ENCODE results near the gene UGP2. TPM values are rescaled to one million over a fixed set of nuclear protein-coding genes. Genes with fewer than 3 reads are reported as not detected.
"Not testable (repeated sequence)": the region's sequence is repeated elsewhere in the genome, so short reads cannot be mapped to it uniquely, and the experiment has no call there.

The UGP2 gene
- total and polyA plus RNA-seq, 4 donors: 90.0 to 148 (median 136) TPM

DNA sequence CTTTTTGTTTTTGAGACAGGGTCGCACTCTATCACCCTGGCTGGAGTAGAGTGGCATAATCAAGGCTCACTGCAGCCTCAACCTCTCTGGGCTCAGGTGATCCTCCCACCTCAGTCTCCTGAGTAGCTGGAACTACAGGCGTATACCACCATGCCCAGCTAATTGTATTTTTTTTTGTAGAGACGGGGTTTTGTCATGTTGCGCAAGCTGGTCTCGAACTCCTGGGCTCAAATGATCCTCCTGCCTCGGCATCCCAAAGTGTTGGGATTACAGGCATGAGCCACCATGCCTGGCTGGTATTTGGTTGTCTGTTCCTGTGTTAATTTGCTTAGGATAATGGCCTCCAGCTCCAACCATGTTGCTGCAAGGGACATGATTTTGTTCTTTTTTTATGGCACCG is 29.8 kb upstream of the UGP2 start:
- WGBS (ENCODE audit: insufficient coverage): 100% methylated on average over 4 of the region's 7 CpGs
- H3K27me3 ChIP-seq (ENCODE audit: control insufficient read depth, insufficient read depth, low read length); H3K9me3 ChIP-seq (ENCODE audit: control insufficient read depth, insufficient read depth, low read length); H3K36me3 ChIP-seq (ENCODE audit: control insufficient read depth, insufficient read depth, low read length); H3K4me1 ChIP-seq (ENCODE audit: control insufficient read depth, insufficient read depth, low read length); H3K4me3 ChIP-seq (ENCODE audit: low read depth, low read length); DNase-seq (ENCODE audit: low read depth in 4 of 6, low spot score in 6 of 6); H3K27ac ChIP-seq (ENCODE audit: low read depth, low read length): not testable (repeated sequence)

- no peaks in the 10 kb centered on the region for H3K27me3 ChIP-seq (ENCODE audit: control insufficient read depth, insufficient read depth, low read length)
- no peaks in the 10 kb centered on the region for H3K4me1 ChIP-seq (ENCODE audit: control insufficient read depth, insufficient read depth, low read length)
- WGBS (ENCODE audit: insufficient coverage): no CpG with 5 or more reads among the region's 1 CpG
- no peak overlapping the region for H3K4me3 ChIP-seq (ENCODE audit: low read depth, low read length)
- no peak for DNase-seq (ENCODE audit: low read depth in 4 of 6, low spot score in 6 of 6)
- no peaks in the 10 kb centered on the region for H3K36me3 ChIP-seq (ENCODE audit: control insufficient read depth, insufficient read depth, low read length)
- H3K9me3 ChIP-seq (ENCODE audit: control insufficient read depth, insufficient read depth, low read length): no peaks in the 10 kb centered on the region
- no peak overlapping the region for H3K27ac ChIP-seq (ENCODE audit: low read depth, low read length)
Observed at GRCh38 chr2:63814114-63814513, 27.6 kb upstream of the UGP2 start.

- no peaks in the 10 kb centered on the region for H3K27me3 ChIP-seq (ENCODE audit: control insufficient read depth, insufficient read depth, low read length)
- H3K27ac ChIP-seq (ENCODE audit: low read depth, low read length): no peak overlapping the region
- no peaks in the 10 kb centered on the region for H3K36me3 ChIP-seq (ENCODE audit: control insufficient read depth, insufficient read depth, low read length)
- H3K9me3 ChIP-seq (ENCODE audit: control insufficient read depth, insufficient read depth, low read length): no peaks in the 10 kb centered on the region
- no CpG with 5 or more reads among the region's 2 CpGs for WGBS (ENCODE audit: insufficient coverage)
- no peak overlapping the region for H3K4me3 ChIP-seq (ENCODE audit: low read depth, low read length)
- H3K4me1 ChIP-seq (ENCODE audit: control insufficient read depth, insufficient read depth, low read length): no peaks in the 10 kb centered on the region
- no peak for DNase-seq (ENCODE audit: low read depth in 4 of 6, low spot score in 6 of 6)
Observed at GRCh38 chr2:63817382-63817781, 24.3 kb upstream of the UGP2 start.

DNA sequence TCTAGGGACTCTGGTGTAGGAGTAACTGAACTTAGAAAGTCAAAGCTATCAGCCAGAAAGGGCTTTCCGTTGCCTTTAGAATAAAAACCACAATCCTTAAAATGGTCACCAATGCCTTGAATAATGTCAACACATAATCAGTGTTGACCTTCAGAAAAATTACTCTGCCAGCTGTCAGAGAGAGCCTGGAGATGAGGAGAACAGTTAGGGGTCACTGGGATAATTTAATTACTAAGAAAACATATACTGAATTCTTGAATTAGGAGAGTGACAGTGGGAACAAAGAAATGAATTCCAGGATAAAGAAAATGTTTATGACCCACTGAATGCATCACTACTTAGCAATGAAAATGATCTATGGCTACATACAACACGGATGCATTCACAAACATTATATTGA is 23.4 kb upstream of the UGP2 start:
- peak in 1 of 6 donors; percentile 23 for DNase-seq (ENCODE audit: low read depth in 4 of 6, low spot score in 6 of 6)
- no peaks in the 10 kb centered on the region for H3K9me3 ChIP-seq (ENCODE audit: control insufficient read depth, insufficient read depth, low read length)
- no peaks in the 10 kb centered on the region for H3K36me3 ChIP-seq (ENCODE audit: control insufficient read depth, insufficient read depth, low read length)
- no peak overlapping the region for H3K27ac ChIP-seq (ENCODE audit: low read depth, low read length)
- no peaks in the 10 kb centered on the region for H3K4me1 ChIP-seq (ENCODE audit: control insufficient read depth, insufficient read depth, low read length)
- H3K27me3 ChIP-seq (ENCODE audit: control insufficient read depth, insufficient read depth, low read length): no peaks in the 10 kb centered on the region
- no peak overlapping the region for H3K4me3 ChIP-seq (ENCODE audit: low read depth, low read length)
- WGBS (ENCODE audit: insufficient coverage): no CpG with 5 or more reads among the region's 2 CpGs

GRCh38 chr2:63819256-63819655 is 22.4 kb upstream of the UGP2 start:
- DNase-seq (ENCODE audit: low read depth in 4 of 6, low spot score in 6 of 6): peak in 1 of 6 donors; percentile 54
- Histone ChIP-seq H3K36me3 (ENCODE audit: control insufficient read depth, insufficient read depth, low read length) (no peaks in the 10 kb centered on the region), H3K4me1 (ENCODE audit: control insufficient read depth, insufficient read depth, low read length) (no peaks in the 10 kb centered on the region), H3K4me3 (ENCODE audit: low read depth, low read length) (no peak overlapping the region), H3K27me3 (ENCODE audit: control insufficient read depth, insufficient read depth, low read length) (no peaks in the 10 kb centered on the region), H3K9me3 (ENCODE audit: control insufficient read depth, insufficient read depth, low read length) (no peaks in the 10 kb centered on the region), H3K27ac (ENCODE audit: low read depth, low read length) (no peak overlapping the region)
- WGBS (ENCODE audit: insufficient coverage): 83% methylated on average over 2 of the region's 3 CpGs

DNA sequence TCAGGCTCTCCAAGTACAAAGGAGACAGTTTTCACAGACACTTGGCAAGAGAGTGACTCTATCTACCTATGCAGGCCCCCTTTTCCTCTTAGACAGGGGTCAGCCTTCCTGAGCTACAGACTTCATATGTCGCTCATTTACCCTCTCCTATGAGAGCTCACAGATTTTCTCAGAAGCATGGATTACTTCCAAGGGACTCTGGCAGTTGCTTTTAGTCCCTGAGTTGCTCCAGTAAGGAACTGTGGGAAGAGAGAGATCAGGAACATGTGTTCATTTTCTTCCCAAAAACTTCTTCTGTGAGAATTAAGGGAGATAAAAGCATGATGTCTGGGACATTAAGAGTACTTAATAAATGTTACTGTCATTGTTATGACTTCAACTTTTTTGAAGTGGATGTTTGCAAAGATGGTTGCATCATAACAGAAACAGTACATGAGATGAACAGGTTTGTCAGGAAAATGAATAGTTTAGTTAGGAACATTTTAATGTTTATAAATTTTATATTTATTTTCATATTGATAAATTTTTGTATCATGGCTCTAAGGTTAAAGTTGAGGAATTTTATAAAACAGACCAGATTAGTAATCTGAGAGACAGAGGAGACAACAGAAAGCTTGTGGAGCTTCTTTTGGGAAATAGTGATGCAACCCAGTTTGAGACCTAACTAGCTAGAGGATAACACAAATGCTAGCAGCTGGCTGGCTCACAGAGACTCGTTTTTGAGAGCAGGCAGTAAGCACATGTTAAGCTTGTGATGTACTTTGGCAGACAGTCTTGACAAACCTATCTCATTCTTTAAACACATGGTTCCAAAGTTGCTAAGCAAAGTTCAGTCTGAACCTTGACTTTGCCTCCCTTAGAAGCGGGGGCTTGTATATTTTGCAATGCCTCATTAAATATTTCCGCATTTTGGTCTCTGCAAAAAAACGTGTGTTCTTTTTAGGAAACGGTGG is 21.7 kb upstream of the UGP2 start:
- 48% methylated on average over 2 of the region's 6 CpGs for WGBS (ENCODE audit: insufficient coverage)
- Histone ChIP-seq H3K36me3 (ENCODE audit: control insufficient read depth, insufficient read depth, low read length) (no peaks in the 10 kb centered on the region), H3K9me3 (ENCODE audit: control insufficient read depth, insufficient read depth, low read length) (no peaks in the 10 kb centered on the region), H3K4me1 (ENCODE audit: control insufficient read depth, insufficient read depth, low read length) (no peaks in the 10 kb centered on the region), H3K27ac (ENCODE audit: low read depth, low read length) (no peak overlapping the region), H3K27me3 (ENCODE audit: control insufficient read depth, insufficient read depth, low read length) (no peaks in the 10 kb centered on the region), H3K4me3 (ENCODE audit: low read depth, low read length) (no peak overlapping the region)
- DNase-seq (ENCODE audit: low read depth in 4 of 6, low spot score in 6 of 6): peak in 2 of 6 donors; percentile 22 to 46

DNA sequence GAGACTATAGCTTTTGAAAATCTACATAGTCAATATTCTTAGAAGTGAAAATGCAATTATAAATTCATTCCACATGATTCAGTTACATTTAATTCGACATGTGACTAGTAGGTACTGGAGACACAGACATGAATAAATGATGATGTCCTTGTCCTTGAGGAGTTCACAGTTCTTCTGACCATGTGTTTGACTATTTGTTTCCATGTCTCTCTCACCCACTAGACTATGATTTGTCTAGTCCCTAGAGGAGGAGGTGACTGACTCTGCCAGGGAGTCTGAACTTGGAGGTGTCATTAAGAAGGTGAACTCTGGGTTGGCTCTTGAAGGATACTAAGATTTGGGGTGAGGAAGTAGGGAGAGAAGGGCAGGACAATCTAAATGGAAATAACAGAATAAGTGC is 20.7 kb upstream of the UGP2 start:
- H3K36me3 ChIP-seq (ENCODE audit: control insufficient read depth, insufficient read depth, low read length): no peaks in the 10 kb centered on the region
- no peak for DNase-seq (ENCODE audit: low read depth in 4 of 6, low spot score in 6 of 6)
- no peak overlapping the region for H3K27ac ChIP-seq (ENCODE audit: low read depth, low read length)
- no peaks in the 10 kb centered on the region for H3K4me1 ChIP-seq (ENCODE audit: control insufficient read depth, insufficient read depth, low read length)
- WGBS (ENCODE audit: insufficient coverage): no CpG with 5 or more reads among the region's 1 CpG
- H3K27me3 ChIP-seq (ENCODE audit: control insufficient read depth, insufficient read depth, low read length): no peaks in the 10 kb centered on the region
- H3K4me3 ChIP-seq (ENCODE audit: low read depth, low read length): no peak overlapping the region
- H3K9me3 ChIP-seq (ENCODE audit: control insufficient read depth, insufficient read depth, low read length): no peaks in the 10 kb centered on the region

- Histone ChIP-seq H3K9me3 (ENCODE audit: control insufficient read depth, insufficient read depth, low read length) (no peaks in the 10 kb centered on the region), H3K27me3 (ENCODE audit: control insufficient read depth, insufficient read depth, low read length) (no peaks in the 10 kb centered on the region), H3K4me3 (ENCODE audit: low read depth, low read length) (no peak overlapping the region), H3K36me3 (ENCODE audit: control insufficient read depth, insufficient read depth, low read length) (no peaks in the 10 kb centered on the region), H3K27ac (ENCODE audit: low read depth, low read length) (no peak overlapping the region), H3K4me1 (ENCODE audit: control insufficient read depth, insufficient read depth, low read length) (no peaks in the 10 kb centered on the region)
- WGBS (ENCODE audit: insufficient coverage): 92% methylated on average over 2 of the region's 3 CpGs
- DNase-seq (ENCODE audit: low read depth in 4 of 6, low spot score in 6 of 6): no peak
Observed at GRCh38 chr2:63821396-63821795, 20.3 kb upstream of the UGP2 start.

GRCh38 chr2:63822478-63822877 is 19.2 kb upstream of the UGP2 start:
- no peak overlapping the region for H3K27ac ChIP-seq (ENCODE audit: low read depth, low read length)
- no peaks in the 10 kb centered on the region for H3K27me3 ChIP-seq (ENCODE audit: control insufficient read depth, insufficient read depth, low read length)
- WGBS (ENCODE audit: insufficient coverage): no CpG with 5 or more reads among the region's 3 CpGs
- no peak for DNase-seq (ENCODE audit: low read depth in 4 of 6, low spot score in 6 of 6)
- H3K4me1 ChIP-seq (ENCODE audit: control insufficient read depth, insufficient read depth, low read length): no peaks in the 10 kb centered on the region
- H3K36me3 ChIP-seq (ENCODE audit: control insufficient read depth, insufficient read depth, low read length): no peaks in the 10 kb centered on the region
- H3K4me3 ChIP-seq (ENCODE audit: low read depth, low read length): no peak overlapping the region
- H3K9me3 ChIP-seq (ENCODE audit: control insufficient read depth, insufficient read depth, low read length): no peaks in the 10 kb centered on the region

DNA sequence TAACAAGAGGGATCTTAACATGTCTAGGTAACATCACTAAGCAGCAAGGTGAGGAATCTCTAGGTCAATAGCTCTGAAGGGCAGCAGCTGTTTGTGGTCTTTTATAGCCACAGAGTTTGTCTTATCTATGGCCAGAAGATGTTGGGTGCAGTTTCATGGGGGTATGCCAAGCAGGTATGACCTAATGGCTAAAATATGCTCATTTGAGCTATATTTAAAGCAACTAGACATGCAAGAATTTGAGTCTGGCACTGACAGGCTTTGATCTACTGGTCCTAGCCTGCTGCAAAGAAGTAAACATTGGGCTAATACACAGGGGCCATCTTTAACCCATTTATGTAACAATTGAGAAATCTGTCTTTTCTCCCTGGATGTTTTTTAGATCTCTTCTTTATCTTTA is 13.9 kb upstream of the UGP2 start:
- H3K27ac ChIP-seq (ENCODE audit: low read depth, low read length): no peak overlapping the region
- H3K36me3 ChIP-seq (ENCODE audit: control insufficient read depth, insufficient read depth, low read length): no peaks in the 10 kb centered on the region
- no peaks in the 10 kb centered on the region for H3K9me3 ChIP-seq (ENCODE audit: control insufficient read depth, insufficient read depth, low read length)
- H3K27me3 ChIP-seq (ENCODE audit: control insufficient read depth, insufficient read depth, low read length): no peaks in the 10 kb centered on the region
- no peak overlapping the region for H3K4me3 ChIP-seq (ENCODE audit: low read depth, low read length)
- DNase-seq (ENCODE audit: low read depth in 4 of 6, low spot score in 6 of 6): no peak
- H3K4me1 ChIP-seq (ENCODE audit: control insufficient read depth, insufficient read depth, low read length): no peaks in the 10 kb centered on the region
